SK-N-SH (cell line): Measurements from ENCODE around the gene TOMM20. TPM values are rescaled to one million over a fixed set of nuclear protein-coding genes. Genes with fewer than 3 reads are reported as not detected.

ENCODE experiments used
- CTCF ChIA-PET: fragments of 300-600, 350-600 bp; formaldehyde crosslinking; extraction: SDS; loops from one replicate; lab custom pipeline; 2021; lab: Yijun Ruan, JAX
- POLR2A ChIA-PET: fragments of 350-600 bp; sonication (Branson Sonifier 250); formaldehyde crosslinking; extraction: SDS; loops from one replicate; lab custom pipeline; 2020; ENCODE audit warnings: antibody characterized with exemption, inconsistent platforms; lab: Yijun Ruan, JAX
- DNase-seq: peaks from one replicate; pipeline ENCODE4 v3.0.0; 2012
- H2AFZ ChIP-seq: fragments of 200-600 bp; sonication (generic); 2 replicates; pipeline ENCODE4 v1.8.1; 2016; ENCODE audit warnings: antibody characterized with exemption, mild to moderate bottlenecking, low read depth
- H3F3A ChIP-seq: fragments of 200-600 bp; sonication (generic); replicated peaks from 2 replicates; pipeline ENCODE3; 2016; ENCODE audit warnings: antibody characterized with exemption, mild to moderate bottlenecking; ENCODE audit not compliant: insufficient read depth
- H3K27ac ChIP-seq, 2 experiments: fragments of 200-500 bp in 1 of 2; fragments of 200-600 bp in 1 of 2; sonication (Bioruptor generic) in 1 of 2; sonication (generic), shearing (Covaris generic) in 1 of 2; 2 replicates each; pipeline versions ENCODE4 v1.5.1 to v1.6.1; 2014 to 2016; ENCODE audit warnings: low read depth in 2 of 2, inconsistent platforms in 1 of 2, low read length in 1 of 2, mild to moderate bottlenecking in 1 of 2, mixed read lengths in 1 of 2
- H3K27me3 ChIP-seq: fragments of 200-600 bp; sonication (generic), shearing (Covaris generic); 2 replicates; pipeline ENCODE4 v1.6.1; 2016; ENCODE audit warnings: mixed run types; ENCODE audit not compliant: insufficient read depth
- H3K36me3 ChIP-seq, 2 experiments: fragments of 200-500 bp in 1 of 2; fragments of 200-600 bp in 1 of 2; sonication (Bioruptor generic) in 1 of 2; sonication (generic) in 1 of 2; replicated peaks in 1 of 2; 2 replicates each; pipeline versions ENCODE3 to v1.5.1; 2014 to 2016; ENCODE audit warnings: low read length in 1 of 2, mild to moderate bottlenecking in 1 of 2; ENCODE audit not compliant: insufficient read depth in 2 of 2, control insufficient read depth in 1 of 2
- H3K4me1 ChIP-seq, 2 experiments: fragments of 200-500 bp in 1 of 2; fragments of 200-600 bp in 1 of 2; sonication (Bioruptor generic) in 1 of 2; sonication (generic), shearing (Covaris generic) in 1 of 2; 2 replicates each; pipeline versions ENCODE4 v1.5.1 to v1.6.1; 2014 to 2016; ENCODE audit warnings: low read depth in 1 of 2, low read length in 1 of 2, mixed run types in 1 of 2; ENCODE audit not compliant: insufficient read depth in 2 of 2, control insufficient read depth in 1 of 2
- H3K4me2 ChIP-seq: fragments of 200-600 bp; sonication (generic), shearing (Covaris generic); 2 replicates; pipeline ENCODE4 v1.6.1; 2017; ENCODE audit warnings: mixed run types
- H3K4me3 ChIP-seq, 2 experiments: fragments of 200-500 bp in 1 of 2; fragments of 200-600 bp in 1 of 2; sonication (Bioruptor generic) in 1 of 2; sonication (generic), shearing (Covaris generic) in 1 of 2; 2 replicates each; pipeline versions ENCODE4 v1.5.1 to v1.8.1; 2014 to 2016; ENCODE audit warnings: low read depth in 2 of 2, inconsistent platforms in 1 of 2, low read length in 1 of 2, mild to moderate bottlenecking in 1 of 2, mixed read lengths in 1 of 2, moderate library complexity in 1 of 2
- H3K79me2 ChIP-seq: fragments of 200-600 bp; sonication (generic); 2 replicates; pipeline ENCODE4 v1.8.1; 2017; ENCODE audit warnings: mild to moderate bottlenecking; ENCODE audit not compliant: insufficient read depth
- H3K9ac ChIP-seq: fragments of 200-600 bp; sonication (generic); 2 replicates; pipeline ENCODE4 v1.6.1; 2017; ENCODE audit warnings: mixed run types
- H3K9me2 ChIP-seq: fragments of 200-600 bp; sonication (generic); 2 replicates; pipeline ENCODE4 v1.6.1; 2017; ENCODE audit warnings: mixed run types
- H3K9me3 ChIP-seq: fragments of 200-600 bp; sonication (generic); 2 replicates; pipeline ENCODE4 v1.6.1; 2017; ENCODE audit warnings: mixed run types, mild to moderate bottlenecking, moderate library complexity
- H4K20me1 ChIP-seq: fragments of 200-600 bp; sonication (generic); 2 replicates; pipeline ENCODE4 v1.6.1; 2017; ENCODE audit warnings: mild to moderate bottlenecking, mixed run types; ENCODE audit not compliant: insufficient read depth
- CHD2 ChIP-seq: fragments of 150-350 bp; IDR thresholded peaks from 2 replicates; pipeline ENCODE4 v1.6.1; 2018; ENCODE audit warnings: low read length; ENCODE audit not compliant: partially characterized antibody
- CTCF ChIP-seq: fragments of 200-600 bp; sonication (generic); IDR thresholded peaks from 2 replicates; pipeline ENCODE4 v1.6.1; 2017; ENCODE audit warnings: antibody characterized with exemption, mild to moderate bottlenecking, moderate library complexity
- ELF1 ChIP-seq: IDR thresholded peaks from 2 replicates; pipeline ENCODE4 v1.4.0; 2012
- EP300 ChIP-seq, 2 experiments: IDR thresholded peaks; 2 replicates each; pipeline versions ENCODE4 v1.4.0 to v1.6.1; 2012; ENCODE audit warnings: borderline replicate concordance in 1 of 2, low read depth in 1 of 2, low read length in 1 of 2
- FOSL2 ChIP-seq: IDR thresholded peaks from 2 replicates; pipeline ENCODE4 v1.4.0; 2012; ENCODE audit warnings: low read depth, mild to moderate bottlenecking, moderate library complexity, borderline replicate concordance
- FOXM1 ChIP-seq: IDR thresholded peaks from 2 replicates; pipeline ENCODE4 v1.4.0; 2012; ENCODE audit warnings: low read depth, mild to moderate bottlenecking
- GATA2 ChIP-seq: sonication (generic); formaldehyde crosslinking; IDR thresholded peaks from 2 replicates; pipeline ENCODE4 v1.5.0; 2020; ENCODE audit warnings: mild to moderate bottlenecking, missing genetic modification reagents
- IRF3 ChIP-seq: fragments of 150-350 bp; IDR thresholded peaks from 2 replicates; pipeline ENCODE4 v1.6.1; 2016; ENCODE audit warnings: mild to moderate bottlenecking, low read depth, low read length
- JUND ChIP-seq: IDR thresholded peaks from 2 replicates; pipeline ENCODE4 v1.4.0; 2012
- MAX ChIP-seq: IDR thresholded peaks from 2 replicates; pipeline ENCODE4 v1.4.0; 2012; ENCODE audit warnings: low read depth
- MEF2A ChIP-seq: IDR thresholded peaks from 2 replicates; pipeline ENCODE4 v1.4.0; 2012; ENCODE audit warnings: low read depth, borderline replicate concordance
- MXI1 ChIP-seq: IDR thresholded peaks from 2 replicates; pipeline ENCODE4 v1.6.1; 2012; ENCODE audit warnings: mild to moderate bottlenecking, low read depth, low read length, improper control_type of control experiment
- NFIC ChIP-seq: IDR thresholded peaks from 2 replicates; pipeline ENCODE4 v1.4.0; 2012; ENCODE audit warnings: borderline replicate concordance
- NRF1 ChIP-seq: IDR thresholded peaks from 2 replicates; pipeline ENCODE4 v1.6.1; 2012; ENCODE audit warnings: low read depth, mild to moderate bottlenecking, low read length
- PBX3 ChIP-seq: IDR thresholded peaks from 2 replicates; pipeline ENCODE4; 2012
- POLR2AphosphoS5 ChIP-seq: IDR thresholded peaks from 2 replicates; pipeline ENCODE4 v1.6.1; 2012; ENCODE audit warnings: low read depth, low read length
- RAD21 ChIP-seq: IDR thresholded peaks from 2 replicates; pipeline ENCODE4 v1.6.1; 2012; ENCODE audit warnings: mild to moderate bottlenecking, low read length
- RFX5 ChIP-seq: IDR thresholded peaks from 2 replicates; pipeline ENCODE4 v1.6.1; 2012; ENCODE audit warnings: mild to moderate bottlenecking, improper control_type of control experiment, low read length
- SIN3A ChIP-seq: IDR thresholded peaks from 2 replicates; pipeline ENCODE4 v1.6.1; 2012; ENCODE audit warnings: low read depth, mild to moderate bottlenecking, low read length, moderate library complexity, borderline replicate concordance
- SMC3 ChIP-seq: IDR thresholded peaks from 2 replicates; pipeline ENCODE4 v1.6.1; 2012; ENCODE audit warnings: low read depth, low read length, improper control_type of control experiment
- TEAD4 ChIP-seq: IDR thresholded peaks from 2 replicates; pipeline ENCODE4 v1.4.0; 2012; ENCODE audit warnings: mild to moderate bottlenecking, borderline replicate concordance; ENCODE audit not compliant: insufficient read depth
- USF1 ChIP-seq: IDR thresholded peaks from 2 replicates; pipeline ENCODE4 v1.4.0; 2012; ENCODE audit warnings: low read depth, borderline replicate concordance
- USF2 ChIP-seq: fragments of 150-350 bp; IDR thresholded peaks from 2 replicates; pipeline ENCODE4 v1.6.1; 2017; ENCODE audit warnings: antibody characterized with exemption, low read length, low read depth, borderline replicate concordance
- ZBTB33 ChIP-seq: IDR thresholded peaks from 2 replicates; pipeline ENCODE4 v1.4.0; 2012; ENCODE audit warnings: low read depth, borderline replicate concordance
- WGBS: methylation state at CpG from one replicate; pipeline ENCODE4 v1.1.6; 2017; ENCODE audit warnings: low lambda C conversion rate; 5-methylcytosine and 5-hydroxymethylcytosine counted together
- polyA plus RNA-seq, 3 experiments: library from polyadenylated mRNA; depleted of rRNA; stranded (reverse); fragments of >200 nt; gene quantifications; 2 replicates each; pipeline ENCODE4 v1.2.3, GENCODE V29; 2012

The TOMM20 gene
- polyA plus RNA-seq (2012; rRNA removed): 71.3 and 86.2 TPM in 2 replicates
- polyA plus RNA-seq (2012; cell fraction: cytosol; rRNA removed): 127 and 146 TPM in 2 replicates
- polyA plus RNA-seq (2012; cell fraction: nucleus; rRNA removed): 19.1 and 35.3 TPM in 2 replicates

- peak within 1 kb of the TSS; percentile 70 to 75 for H3K4me3 ChIP-seq
- ChIA-PET POLR2A (interaction anchor here (0.5 to 1.4 kb wide), 6 partner anchors 11 to 1892 kb away, joined by 3 to 10 read pairs (median 4); partner anchors contain the start of genes B3GALNT2 and RBM34), CTCF (interaction anchor here (1.1 to 1.4 kb wide), 2 partner anchors 23 to 24 kb away, joined by 3 to 4 read pairs; no protein-coding TSS in a partner anchor)
- no peaks in the 10 kb centered on the region for H3K9me2 ChIP-seq
- peaks cover 18 to 24% of the 10 kb centered on the region in 2 experiments for H3K36me3 ChIP-seq
- no peaks in the 10 kb centered on the region for H3K9me3 ChIP-seq
- H3F3A ChIP-seq: peaks cover 34% of the 10 kb centered on the region
- H2AFZ ChIP-seq: peak within 1 kb of the TSS; percentile 95
- peaks cover 49% of the 10 kb centered on the region for H3K79me2 ChIP-seq
- peak within 1 kb of the TSS; percentile 81 to 90 for H3K27ac ChIP-seq
- peak within 1 kb of the TSS; percentile 84 for H3K9ac ChIP-seq
- H4K20me1 ChIP-seq: peaks cover 40% of the 10 kb centered on the region
- peaks cover 5 to 9% of the 10 kb centered on the region in 2 experiments; a peak in 3 of 4 replicates for H3K4me1 ChIP-seq
- H3K4me2 ChIP-seq: peak within 1 kb of the TSS; percentile 76
- no peaks in the 10 kb centered on the region for H3K27me3 ChIP-seq
- 4% methylated on average over 33 of the region's 67 CpGs for WGBS
- peak; percentile 97 for DNase-seq
- TF ChIP-seq GATA2 (CRISPR knock-in tag) (no peak), USF1 (peak; percentile 94), NRF1 (peak; percentile 99), NFIC (no peak), CTCF (peak; percentile 16; the same call in 1 of the 2 replicates), POLR2AphosphoS5 (peak; percentile 94), MEF2A (no peak), FOXM1 (no peak), ELF1 (peak; percentile 81), EP300 (IDR thresholded peaks at IDR 0.05; ENCODE audit: borderline replicate concordance in 1 of 2, low read depth in 1 of 2, low read length in 1 of 2) (no peak; a peak in 2 of 4 replicates), JUND (no peak), SIN3A (peak; percentile 84; the same call in 1 of the 2 replicates), TEAD4 (no peak), PBX3 (no peak), RFX5 (no peak), SMC3 (no peak), USF2 (peak; percentile 69; the same call in 1 of the 2 replicates), RAD21 (no peak), MXI1 (peak; percentile 98), MAX (peak; percentile 98), CHD2 (peak; percentile 65), ZBTB33 (0 out of 2 replicates have a peak, but pooled peaks have one; percentile 9), IRF3 (no peak), FOSL2 (no peak)
Measured at GRCh38 chr1:235128456-235129328, at the start of gene TOMM20. TOMM20 (minus strand) TSS chr1:235128837; CDS start chr1:235128715, 122 bp downstream.
